Measurements from ENCODE around the gene SLC26A8.
"Not testable (repeated sequence)": the region's sequence is repeated elsewhere in the genome, so short reads cannot be mapped to it uniquely, and the experiment has no call there.

DNA sequence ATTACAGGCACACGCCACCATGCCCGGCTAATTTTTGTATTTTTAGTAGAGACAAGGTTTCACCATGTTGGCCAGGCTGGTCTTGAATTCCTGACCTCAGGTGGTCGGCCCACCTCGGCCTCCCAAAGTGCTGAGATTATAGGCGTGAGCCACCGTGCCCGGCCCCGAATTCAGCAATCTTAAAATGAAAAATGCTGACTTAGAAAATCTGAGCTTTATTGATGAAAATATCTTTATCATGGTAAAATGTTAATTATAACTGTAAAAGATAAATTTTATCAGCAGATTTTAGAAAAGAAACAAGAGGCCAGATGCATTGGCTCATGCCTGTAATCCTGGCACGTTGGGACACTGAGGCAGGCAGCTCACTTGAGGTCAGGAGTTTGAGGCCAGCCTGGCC, 36.4 kb downstream of the SLC26A8 start:
- not testable (repeated sequence) for TF ChIP-seq EZH2 (IDR thresholded peaks at IDR 0.05; ENCODE audit: low read depth, unreplicated experiment); CTCF (conservative IDR thresholded peaks at IDR 0.05; ENCODE audit: low read depth in 2 of 2); ZNF331 (CRISPR knock-in tag; IDR thresholded peaks at IDR 0.05; ENCODE audit: low read depth); CREB1 (CRISPR knock-in tag; IDR thresholded peaks at IDR 0.05; ENCODE audit: low read depth); EZH2phosphoT487 (IDR thresholded peaks at IDR 0.05; ENCODE audit: unreplicated experiment); REST (IDR thresholded peaks at IDR 0.05; ENCODE audit: unreplicated experiment); POLR2AphosphoS5 (IDR thresholded peaks at IDR 0.05; ENCODE audit: low read depth); NANOG (IDR thresholded peaks at IDR 0.05; ENCODE audit: borderline replicate concordance); JUNB (IDR thresholded peaks at IDR 0.05; ENCODE audit: unreplicated experiment)
- TF ChIP-seq, protein P1, sequence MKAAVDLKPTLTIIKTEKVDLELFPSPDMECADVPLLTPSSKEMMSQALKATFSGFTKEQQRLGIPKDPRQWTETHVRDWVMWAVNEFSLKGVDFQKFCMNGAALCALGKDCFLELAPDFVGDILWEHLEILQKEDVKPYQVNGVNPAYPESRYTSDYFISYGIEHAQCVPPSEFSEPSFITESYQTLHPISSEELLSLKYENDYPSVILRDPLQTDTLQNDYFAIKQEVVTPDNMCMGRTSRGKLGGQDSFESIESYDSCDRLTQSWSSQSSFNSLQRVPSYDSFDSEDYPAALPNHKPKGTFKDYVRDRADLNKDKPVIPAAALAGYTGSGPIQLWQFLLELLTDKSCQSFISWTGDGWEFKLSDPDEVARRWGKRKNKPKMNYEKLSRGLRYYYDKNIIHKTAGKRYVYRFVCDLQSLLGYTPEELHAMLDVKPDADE (IDR thresholded peaks at IDR 0.05) = not testable (repeated sequence)

All from GM23338 (cell line).